Tibial artery (tissue), 4 donors: ENCODE data around the gene MKRN1.

Experiments
- DNase-seq, 2 donors: peaks; one replicate each; pipeline ENCODE4 v3.0.0-alpha.2; 2019
- H3K27ac ChIP-seq, 2 donors: fragments of 200-600 bp; sonication (generic) in 1 of 2; 1 replicate in 1 of 2; 2 replicates in 1 of 2; pipeline ENCODE4 v1.5.1; 2018 to 2019; ENCODE audit warnings: mild to moderate bottlenecking in 1 of 2
- H3K27me3 ChIP-seq, 2 donors: fragments of 200-600 bp; sonication (generic) in 1 of 2; one replicate each; pipeline versions ENCODE4 v1.5.1 to v1.6.0; 2016 to 2019
- H3K36me3 ChIP-seq, 3 donors: fragments of 200-600 bp; sonication (generic) in 2 of 3; one replicate each; pipeline ENCODE4 v1.5.1; 2016 to 2019; ENCODE audit warnings: mild to moderate bottlenecking in 2 of 3
- H3K4me1 ChIP-seq, 4 donors: fragments of 200-600 bp; sonication (generic) in 2 of 4; 1 replicate in 3 of 4; 2 replicates in 1 of 4; pipeline ENCODE4 v1.5.1; 2016 to 2019
- H3K4me3 ChIP-seq, 2 donors: fragments of 200-600 bp; sonication (generic) in 1 of 2; 1 replicate in 1 of 2; 2 replicates in 1 of 2; pipeline ENCODE4 v1.5.1; 2018 to 2019; ENCODE audit warnings: mild to moderate bottlenecking in 2 of 2
- H3K9me3 ChIP-seq, 3 donors: fragments of 200-600 bp; sonication (generic) in 1 of 3; one replicate each; pipeline ENCODE4 v1.5.1; 2016 to 2019
- intact Hi-C: fragments of 100-400 bp; cut with DNase I; formaldehyde crosslinking; loops from one replicate; pipeline ENCODE4 v1.15.0; 2023; ENCODE audit warnings: low total_unique reads
- TF ChIP-seq, protein P1 (sequence below), 2 experiments: fragments of 200-600 bp in 1 of 2; fragments of 450-650 bp in 1 of 2; IDR thresholded peaks; one replicate each; pipeline ENCODE4 v1.5.1; 2017 to 2019; ENCODE audit warnings: antibody characterized with exemption in 2 of 2, mild to moderate bottlenecking in 1 of 2, moderate library complexity in 1 of 2

The MKRN1 gene

DNA sequence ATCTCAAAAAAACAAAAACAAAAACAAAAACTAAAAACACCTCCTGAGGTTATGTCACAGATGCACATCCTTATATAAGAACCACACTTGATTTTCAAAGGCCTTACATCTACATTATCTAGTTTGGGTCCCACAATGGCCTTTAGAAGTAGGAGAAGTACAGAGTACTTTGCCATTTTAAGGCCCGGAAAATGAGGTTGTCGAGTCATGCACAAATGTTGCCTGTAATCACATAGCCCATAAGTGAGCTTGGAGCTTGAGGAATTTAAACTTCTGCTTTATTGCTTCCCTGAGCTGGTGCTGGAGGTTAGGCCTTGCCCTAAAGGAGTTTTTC is 9.7 kb upstream of the MKRN1 start:
- TF ChIP-seq, protein P1, sequence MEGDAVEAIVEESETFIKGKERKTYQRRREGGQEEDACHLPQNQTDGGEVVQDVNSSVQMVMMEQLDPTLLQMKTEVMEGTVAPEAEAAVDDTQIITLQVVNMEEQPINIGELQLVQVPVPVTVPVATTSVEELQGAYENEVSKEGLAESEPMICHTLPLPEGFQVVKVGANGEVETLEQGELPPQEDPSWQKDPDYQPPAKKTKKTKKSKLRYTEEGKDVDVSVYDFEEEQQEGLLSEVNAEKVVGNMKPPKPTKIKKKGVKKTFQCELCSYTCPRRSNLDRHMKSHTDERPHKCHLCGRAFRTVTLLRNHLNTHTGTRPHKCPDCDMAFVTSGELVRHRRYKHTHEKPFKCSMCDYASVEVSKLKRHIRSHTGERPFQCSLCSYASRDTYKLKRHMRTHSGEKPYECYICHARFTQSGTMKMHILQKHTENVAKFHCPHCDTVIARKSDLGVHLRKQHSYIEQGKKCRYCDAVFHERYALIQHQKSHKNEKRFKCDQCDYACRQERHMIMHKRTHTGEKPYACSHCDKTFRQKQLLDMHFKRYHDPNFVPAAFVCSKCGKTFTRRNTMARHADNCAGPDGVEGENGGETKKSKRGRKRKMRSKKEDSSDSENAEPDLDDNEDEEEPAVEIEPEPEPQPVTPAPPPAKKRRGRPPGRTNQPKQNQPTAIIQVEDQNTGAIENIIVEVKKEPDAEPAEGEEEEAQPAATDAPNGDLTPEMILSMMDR (IDR thresholded peaks at IDR 0.05) = no peak
- Histone ChIP-seq H3K9me3 (no peaks in the 10 kb centered on the region), H3K27ac (no peak overlapping the region), H3K36me3 (no peaks in the 10 kb centered on the region), H3K4me1 (no peaks in the 10 kb centered on the region), H3K27me3 (no peaks in the 10 kb centered on the region), H3K4me3 (no peak overlapping the region)
- no peak for DNase-seq
- intact Hi-C loops = no loop called here

DNA sequence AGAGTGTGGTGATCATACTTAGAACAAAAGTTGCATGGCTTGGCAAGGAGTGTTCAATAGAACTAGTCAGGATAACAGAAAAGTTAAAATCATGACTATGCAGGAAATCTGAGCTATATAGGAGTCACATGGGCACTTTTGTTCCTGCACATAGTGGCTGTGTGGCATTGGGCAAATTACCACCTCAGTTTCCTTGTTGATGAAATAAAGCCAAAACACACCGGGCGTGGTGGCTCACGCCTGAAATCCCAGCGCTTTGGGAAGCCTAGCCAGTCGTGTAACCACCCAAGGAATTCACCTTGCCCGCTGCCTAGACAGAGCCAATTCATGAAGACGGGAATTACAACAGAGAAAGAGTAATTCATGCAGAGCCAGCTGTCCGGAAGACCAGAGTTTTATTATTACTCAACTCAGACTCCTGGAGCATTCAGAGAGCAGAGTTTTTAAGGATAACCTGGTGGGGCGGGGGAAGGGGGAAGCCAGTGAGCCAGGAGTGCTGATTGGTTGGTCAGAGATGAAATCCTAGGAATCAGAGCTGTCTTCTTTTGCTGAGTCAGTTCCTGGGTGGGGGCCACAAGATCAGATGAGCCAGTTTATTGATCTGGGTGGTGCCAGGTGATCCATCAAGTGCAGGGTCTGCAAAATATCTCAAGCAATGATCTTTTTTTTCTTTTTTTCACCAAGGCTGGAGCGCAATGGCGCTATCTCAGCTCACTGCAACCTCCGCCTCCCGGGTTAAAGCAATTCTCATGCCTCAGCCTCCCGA is 6.4 kb upstream of the MKRN1 start:
- intact Hi-C loops = no loop called here
- DNase-seq = no peak
- no peak overlapping the region for H3K27ac ChIP-seq

DNA sequence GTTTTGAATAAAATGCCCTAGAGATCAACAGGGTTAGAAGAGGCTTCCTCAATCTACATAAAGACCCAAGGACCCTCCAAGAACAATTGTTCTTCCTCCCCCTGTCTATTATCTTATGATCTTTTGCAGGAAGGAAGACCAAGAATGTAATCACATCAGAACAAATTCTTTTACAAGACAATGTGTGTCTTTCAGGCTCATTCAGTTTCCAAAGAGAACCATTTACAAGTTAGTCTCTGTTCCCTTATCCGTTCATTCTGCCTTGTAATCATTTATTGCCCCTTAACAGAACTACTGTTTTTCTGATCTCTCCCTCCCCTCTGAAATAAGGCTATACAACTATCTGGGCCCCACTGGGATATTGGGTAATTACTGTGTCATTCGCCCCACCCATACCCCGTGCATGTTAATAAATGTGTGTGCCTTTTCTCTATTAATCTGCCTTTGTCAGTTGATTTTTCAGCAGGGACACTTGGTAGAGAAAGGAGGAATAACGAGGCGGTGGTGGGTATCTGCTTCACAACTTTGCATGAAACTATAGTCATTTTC is 5.7 kb upstream of the MKRN1 start:
- H3K27me3 ChIP-seq = no peaks in the 10 kb centered on the region
- H3K9me3 ChIP-seq = no peaks in the 10 kb centered on the region
- DNase-seq = no peak
- no peak overlapping the region for H3K4me3 ChIP-seq
- TF ChIP-seq, protein P1 (IDR thresholded peaks at IDR 0.05) = no peak
- no peaks in the 10 kb centered on the region for H3K4me1 ChIP-seq
- H3K36me3 ChIP-seq = no peaks in the 10 kb centered on the region
- intact Hi-C loops = no loop called here
- no peak overlapping the region for H3K27ac ChIP-seq

More for the DNA sequence above, 6.4 kb upstream of the MKRN1 start:
- Histone ChIP-seq H3K9me3 (no peaks in the 10 kb centered on the region), H3K36me3 (no peaks in the 10 kb centered on the region), H3K27me3 (no peaks in the 10 kb centered on the region), H3K4me1 (no peaks in the 10 kb centered on the region), H3K4me3 (no peak overlapping the region)
- TF ChIP-seq, protein P1 (IDR thresholded peaks at IDR 0.05) = no peak

- H3K4me3 ChIP-seq = no peak overlapping the region
- H3K9me3 ChIP-seq = no peaks in the 10 kb centered on the region
- intact Hi-C loops = no loop called here
- H3K36me3 ChIP-seq = no peaks in the 10 kb centered on the region
- no peaks in the 10 kb centered on the region for H3K27me3 ChIP-seq
- no peak for DNase-seq
- no peaks in the 10 kb centered on the region for H3K4me1 ChIP-seq
- TF ChIP-seq, protein P1 (IDR thresholded peaks at IDR 0.05) = no peak
- no peak overlapping the region for H3K27ac ChIP-seq
Observed at GRCh38 chr7:140484479-140484878, 5.2 kb upstream of the MKRN1 start.

- H3K4me1 ChIP-seq = peaks cover 0 to 21% (median 15%) of the 10 kb centered on the region in 4 donors
- TF ChIP-seq, protein P1 (IDR thresholded peaks at IDR 0.05) = no peak
- no peaks in the 10 kb centered on the region for H3K9me3 ChIP-seq
- H3K4me3 ChIP-seq = peak overlapping the region; percentile 87 to 98
- DNase-seq = no peak
- H3K27me3 ChIP-seq = no peaks in the 10 kb centered on the region
- peaks cover 0 to 6% (median 0%) of the 10 kb centered on the region in 3 donors for H3K36me3 ChIP-seq
- H3K27ac ChIP-seq = peak overlapping the region; percentile 85
- intact Hi-C loops = no loop called here
Observed at GRCh38 chr7:140479739-140480084, 407 bp upstream of the MKRN1 start.
